Coronary artery (tissue), 2 donors: Measurements from ENCODE around the gene MYBPHL.

ENCODE experiments used
- DNase-seq: peaks from one replicate; pipeline ENCODE4 v3.0.0-alpha.2; 2017; ENCODE audit warnings: low spot score
- H3K27ac ChIP-seq, 2 donors: fragments of 200-600 bp; sonication (generic); one replicate each; pipeline ENCODE4 v1.5.1; 2016 to 2019
- H3K4me3 ChIP-seq: fragments of 200-600 bp; sonication (generic); 2 replicates; pipeline ENCODE4 v1.5.1; 2016; ENCODE audit warnings: mild to moderate bottlenecking, moderate library complexity
- TF ChIP-seq, protein P1 (sequence below): fragments of 200-600 bp; sonication (generic); IDR thresholded peaks from one replicate; pipeline ENCODE4 v1.5.1; 2019; ENCODE audit warnings: antibody characterized with exemption

MYBPHL gene

DNA sequence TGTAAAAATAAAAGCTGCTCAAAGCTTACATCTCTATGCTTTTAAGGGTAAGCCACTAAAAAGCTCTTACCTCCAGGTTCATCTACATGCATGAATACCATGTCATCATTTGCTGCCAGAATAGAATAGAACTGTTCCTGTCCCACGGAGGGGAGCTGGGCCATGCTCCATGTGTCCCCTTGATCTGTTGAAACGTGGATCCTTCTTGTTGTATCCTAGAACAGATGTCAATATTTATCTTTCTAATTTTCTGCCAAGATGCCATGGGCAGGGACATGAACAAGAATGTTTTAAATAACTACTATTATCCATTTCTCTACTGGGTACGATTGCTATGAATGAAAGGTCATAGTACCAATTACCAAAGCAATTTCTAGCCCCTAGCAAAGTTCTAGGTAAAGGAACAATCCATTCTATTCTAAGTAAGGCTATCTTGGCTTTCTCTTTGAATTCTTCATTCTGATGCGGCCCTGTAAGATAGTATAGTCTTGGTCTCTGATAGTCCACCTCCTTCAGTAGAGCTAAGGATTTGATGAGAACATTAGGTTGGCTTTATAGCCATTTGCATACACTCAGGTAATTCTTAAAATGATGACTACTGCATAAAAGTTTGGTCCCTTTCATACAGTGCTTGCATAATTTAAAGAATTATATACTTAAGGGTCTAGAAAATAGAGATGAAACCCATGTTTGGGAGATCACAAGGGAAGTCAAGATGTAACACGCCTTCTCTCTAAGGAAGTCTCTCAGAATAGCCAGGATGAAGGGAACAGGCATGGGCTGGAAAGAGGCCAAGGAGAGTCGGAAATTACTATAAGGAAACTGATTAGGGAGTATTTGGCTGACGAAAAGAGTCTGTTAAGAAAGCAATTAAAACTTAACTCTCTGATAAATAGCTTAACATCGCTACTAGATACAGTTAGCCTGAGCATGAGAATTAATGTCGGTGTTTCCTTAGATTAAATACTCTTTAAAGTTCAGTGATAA, 35.4 kb upstream of the MYBPHL start:
- DNase-seq, result no peak
- no peak overlapping the region for H3K4me3 ChIP-seq
- H3K27ac ChIP-seq, result peak overlapping the region in 1 of 2 donors; percentile 16
- TF ChIP-seq, protein P1, sequence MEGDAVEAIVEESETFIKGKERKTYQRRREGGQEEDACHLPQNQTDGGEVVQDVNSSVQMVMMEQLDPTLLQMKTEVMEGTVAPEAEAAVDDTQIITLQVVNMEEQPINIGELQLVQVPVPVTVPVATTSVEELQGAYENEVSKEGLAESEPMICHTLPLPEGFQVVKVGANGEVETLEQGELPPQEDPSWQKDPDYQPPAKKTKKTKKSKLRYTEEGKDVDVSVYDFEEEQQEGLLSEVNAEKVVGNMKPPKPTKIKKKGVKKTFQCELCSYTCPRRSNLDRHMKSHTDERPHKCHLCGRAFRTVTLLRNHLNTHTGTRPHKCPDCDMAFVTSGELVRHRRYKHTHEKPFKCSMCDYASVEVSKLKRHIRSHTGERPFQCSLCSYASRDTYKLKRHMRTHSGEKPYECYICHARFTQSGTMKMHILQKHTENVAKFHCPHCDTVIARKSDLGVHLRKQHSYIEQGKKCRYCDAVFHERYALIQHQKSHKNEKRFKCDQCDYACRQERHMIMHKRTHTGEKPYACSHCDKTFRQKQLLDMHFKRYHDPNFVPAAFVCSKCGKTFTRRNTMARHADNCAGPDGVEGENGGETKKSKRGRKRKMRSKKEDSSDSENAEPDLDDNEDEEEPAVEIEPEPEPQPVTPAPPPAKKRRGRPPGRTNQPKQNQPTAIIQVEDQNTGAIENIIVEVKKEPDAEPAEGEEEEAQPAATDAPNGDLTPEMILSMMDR, result no peak

GRCh38 chr1:109338608-109339007, 31.8 kb upstream of the MYBPHL start:
- Histone ChIP-seq H3K4me3 (no peak overlapping the region), H3K27ac (no peak overlapping the region)
- TF ChIP-seq, protein P1, result no peak

GRCh38 chr1:109338091-109338490, 31.3 kb upstream of the MYBPHL start:
- DNase-seq, result no peak
- no peak overlapping the region for H3K4me3 ChIP-seq
- H3K27ac ChIP-seq, result no peak overlapping the region
- TF ChIP-seq, protein P1, result no peak

More at GRCh38 chr1:109338608-109339007, 31.8 kb upstream of the MYBPHL start:
- no peak for DNase-seq

- no peak for DNase-seq
- TF ChIP-seq, protein P1, result no peak
- Histone ChIP-seq H3K4me3 (no peak overlapping the region), H3K27ac (peak overlapping the region in 1 of 2 donors; percentile 7)
These were observed 28.3 kb upstream of the MYBPHL start for GRCh38 chr1:109335091-109335490.

GRCh38 chr1:109331113-109331512, 24.3 kb upstream of the MYBPHL start:
- Histone ChIP-seq H3K4me3 (no peak overlapping the region), H3K27ac (no peak overlapping the region)
- DNase-seq, result no peak
- TF ChIP-seq, protein P1, result no peak

GRCh38 chr1:109327285-109327684, 20.5 kb upstream of the MYBPHL start:
- TF ChIP-seq, protein P1, result no peak
- Histone ChIP-seq H3K4me3 (no peak overlapping the region), H3K27ac (no peak overlapping the region)
- no peak for DNase-seq

DNA sequence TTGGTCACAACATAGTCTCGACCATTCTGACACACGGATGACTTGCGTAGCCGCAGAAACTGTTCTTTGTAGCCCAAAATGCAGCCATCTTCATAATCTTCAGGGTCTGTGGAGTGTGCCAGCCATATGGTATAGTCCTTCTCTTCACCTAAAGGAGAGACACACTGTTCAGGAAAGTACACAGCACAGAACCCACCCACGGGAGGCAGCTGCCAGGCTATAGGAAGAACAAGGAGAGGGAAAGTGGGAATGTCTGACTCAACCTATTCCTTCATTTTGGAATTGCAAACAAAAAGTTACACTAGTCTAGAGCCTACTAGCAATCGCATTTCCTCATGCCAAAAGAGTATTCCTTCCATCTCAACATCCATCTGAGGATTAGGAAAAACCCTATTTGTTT, 16.2 kb upstream of the MYBPHL start:
- TF ChIP-seq, protein P1, result no peak
- no peak for DNase-seq
- no peak overlapping the region for H3K27ac ChIP-seq
- H3K4me3 ChIP-seq, result no peak overlapping the region
